ENCODE measurements around the gene OR2A2. TPM values are rescaled to one million over a fixed set of nuclear protein-coding genes. Genes with fewer than 3 reads are reported as not detected.
A peak's percentile ranks its signal among the peaks of the same experiment; 100 is the strongest.

The OR2A2 gene
- total RNA-seq, 1 experiment from 2014 or later: not detected

DNA sequence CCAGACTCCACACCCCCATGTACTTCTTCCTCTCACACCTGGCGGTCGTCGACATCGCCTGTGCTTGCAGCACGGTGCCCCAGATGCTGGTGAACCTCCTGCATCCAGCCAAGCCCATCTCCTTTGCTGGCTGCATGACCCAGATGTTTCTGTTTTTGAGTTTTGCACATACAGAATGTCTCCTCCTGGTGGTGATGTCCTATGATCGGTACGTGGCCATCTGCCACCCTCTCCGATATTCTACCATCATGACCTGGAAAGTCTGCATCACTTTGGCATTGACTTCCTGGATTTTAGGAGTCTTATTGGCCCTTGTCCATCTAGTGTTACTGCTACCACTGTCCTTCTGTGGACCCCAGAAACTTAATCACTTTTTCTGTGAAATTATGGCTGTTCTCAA, 35.0 kb upstream of the OR2A2 start:
- H3K4me1 ChIP-seq (ENCODE audit: control insufficient read depth, insufficient read depth, low read length): no peaks in the 10 kb centered on the region
- ChIA-PET POLR2A (no interaction called here), CTCF (no interaction called here)
- H3K27ac ChIP-seq (ENCODE audit: low read length): no peak overlapping the region
- intact Hi-C loops (cut with micrococcal nuclease; ENCODE audit: unreplicated experiment): no loop called here
- H3K27me3 ChIP-seq (ENCODE audit: control insufficient read depth, insufficient read depth, low read length): no peaks in the 10 kb centered on the region; the same call in 1 of the 2 replicates
- H3K9me3 ChIP-seq (ENCODE audit: control insufficient read depth, insufficient read depth, low read depth, low read length): no peaks in the 10 kb centered on the region
- H3K4me3 ChIP-seq (ENCODE audit: low read depth in 2 of 2, low read length in 2 of 2): no peak overlapping the region
- no TSS peak for BruUV-seq (replicated peaks)
- H3K36me3 ChIP-seq (ENCODE audit: control insufficient read depth, insufficient read depth, low read length): no peaks in the 10 kb centered on the region
- no peak for TF ChIP-seq TCF7L2 (IDR thresholded peaks at IDR 0.05; ENCODE audit: low read depth, low read length)
- TF ChIP-seq, protein P1, sequence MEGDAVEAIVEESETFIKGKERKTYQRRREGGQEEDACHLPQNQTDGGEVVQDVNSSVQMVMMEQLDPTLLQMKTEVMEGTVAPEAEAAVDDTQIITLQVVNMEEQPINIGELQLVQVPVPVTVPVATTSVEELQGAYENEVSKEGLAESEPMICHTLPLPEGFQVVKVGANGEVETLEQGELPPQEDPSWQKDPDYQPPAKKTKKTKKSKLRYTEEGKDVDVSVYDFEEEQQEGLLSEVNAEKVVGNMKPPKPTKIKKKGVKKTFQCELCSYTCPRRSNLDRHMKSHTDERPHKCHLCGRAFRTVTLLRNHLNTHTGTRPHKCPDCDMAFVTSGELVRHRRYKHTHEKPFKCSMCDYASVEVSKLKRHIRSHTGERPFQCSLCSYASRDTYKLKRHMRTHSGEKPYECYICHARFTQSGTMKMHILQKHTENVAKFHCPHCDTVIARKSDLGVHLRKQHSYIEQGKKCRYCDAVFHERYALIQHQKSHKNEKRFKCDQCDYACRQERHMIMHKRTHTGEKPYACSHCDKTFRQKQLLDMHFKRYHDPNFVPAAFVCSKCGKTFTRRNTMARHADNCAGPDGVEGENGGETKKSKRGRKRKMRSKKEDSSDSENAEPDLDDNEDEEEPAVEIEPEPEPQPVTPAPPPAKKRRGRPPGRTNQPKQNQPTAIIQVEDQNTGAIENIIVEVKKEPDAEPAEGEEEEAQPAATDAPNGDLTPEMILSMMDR (IDR thresholded peaks at IDR 0.05): peak; percentile 16; the same call in 1 of the 2 replicates
- in situ Hi-C loops (cut with HindIII; ENCODE audit: low pct_unique_long_range_greater_than_20kb, low sequenced_read_pairs): no loop called here
- ATAC-seq (no peak), DNase-seq (ENCODE audit: low read depth, low spot score) (no peak)

DNA sequence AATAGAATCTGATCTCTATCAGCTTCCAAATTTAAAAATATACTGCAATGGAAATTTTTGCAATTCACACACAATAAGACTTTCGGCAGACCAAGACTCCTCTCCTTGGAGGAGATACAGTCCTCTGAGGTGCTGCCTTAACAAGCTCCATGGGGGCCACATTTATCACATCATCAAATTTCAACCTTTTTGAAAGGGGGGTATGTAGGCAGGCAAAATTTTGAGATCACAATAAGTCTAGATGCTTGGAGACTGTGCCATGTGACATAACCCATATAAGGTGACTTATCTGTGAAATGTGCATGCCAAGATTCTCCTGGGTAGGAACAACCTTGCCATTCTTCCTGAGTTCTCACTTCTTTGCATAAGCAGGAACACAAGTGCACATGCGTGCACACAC, 23.4 kb upstream of the OR2A2 start, which contains the start of gene OR2A12:
TSS of gene OR2A12 (plus strand) at position 301 of the 400 bp plus-strand sequence. CDS start 8,830 bp downstream, outside the sequence.
- in situ Hi-C loops (cut with HindIII; ENCODE audit: low pct_unique_long_range_greater_than_20kb, low sequenced_read_pairs) (no loop called here), intact Hi-C loops (cut with micrococcal nuclease; ENCODE audit: unreplicated experiment) (no loop called here)
- DNase-seq (ENCODE audit: low read depth, low spot score): no peak
- BruUV-seq (replicated peaks): no TSS peak
- no peak for ATAC-seq
- no peaks in the 10 kb centered on the region for H3K9me3 ChIP-seq (ENCODE audit: control insufficient read depth, insufficient read depth, low read depth, low read length)
- POLR2A ChIA-PET: no interaction called here
- H3K36me3 ChIP-seq (ENCODE audit: control insufficient read depth, insufficient read depth, low read length): no peaks in the 10 kb centered on the region
- no peak for TF ChIP-seq SIN3A (IDR thresholded peaks at IDR 0.05; ENCODE audit: borderline replicate concordance, insufficient read depth, low read depth, low read length)
- no peak for TF ChIP-seq POLR2AphosphoS5 (IDR thresholded peaks at IDR 0.05; ENCODE audit: low read depth, low read length)
- TF ChIP-seq REST (IDR thresholded peaks at IDR 0.05; ENCODE audit: insufficient read depth in 1 of 2, low read depth in 2 of 2, low read length in 1 of 2): no peak
- TF ChIP-seq, protein P1 (IDR thresholded peaks at IDR 0.05): no peak
- no peak for TF ChIP-seq TCF7L2 (IDR thresholded peaks at IDR 0.05; ENCODE audit: low read depth, low read length)
- CTCF ChIA-PET: no interaction called here
- no peak within 1 kb of the TSS for H3K27ac ChIP-seq (ENCODE audit: low read length)
- no peaks in the 10 kb centered on the region for H3K4me1 ChIP-seq (ENCODE audit: control insufficient read depth, insufficient read depth, low read length)
- H3K4me3 ChIP-seq (ENCODE audit: low read depth in 2 of 2, low read length in 2 of 2): no peak within 1 kb of the TSS
- H3K27me3 ChIP-seq (ENCODE audit: control insufficient read depth, insufficient read depth, low read length): no peaks in the 10 kb centered on the region

Data from Panc1 (cell line).